Endothelial cell of umbilical vein (primary cell): ENCODE measurements around the gene PLSCR2.

ENCODE experiments used
- CTCF ChIP-seq, 2 donors: IDR thresholded peaks; 1 replicate in 1 of 2; 2 replicates in 1 of 2; pipeline ENCODE4 v1.5.1; 2011; ENCODE audit warnings: low read length in 2 of 2, mild to moderate bottlenecking in 2 of 2, moderate library complexity in 2 of 2, control low read depth in 1 of 2, inconsistent platforms in 1 of 2, low read depth in 1 of 2; ENCODE audit not compliant: insufficient read depth in 1 of 2; ENCODE audit errors: extremely low read depth in 1 of 2
- EZH2 ChIP-seq: IDR thresholded peaks from 2 replicates; pipeline ENCODE4 v1.6.1; 2012; ENCODE audit warnings: borderline replicate concordance, low read depth, mild to moderate bottlenecking, moderate library complexity, low read length, inconsistent platforms; ENCODE audit not compliant: severe bottlenecking
- FOS ChIP-seq: IDR thresholded peaks from 2 replicates; pipeline ENCODE4 v1.6.1; 2011; ENCODE audit warnings: mild to moderate bottlenecking, low read length, moderate library complexity, borderline replicate concordance; ENCODE audit not compliant: insufficient read depth
- POLR2A ChIP-seq: IDR thresholded peaks from 2 replicates; pipeline ENCODE4 v1.6.1; 2012; ENCODE audit warnings: low read depth, mild to moderate bottlenecking, control low read depth, low read length

- no peak for TF ChIP-seq CTCF (IDR thresholded peaks at IDR 0.05; ENCODE audit: extremely low read depth in 1 of 2, insufficient read depth in 1 of 2, low read depth in 1 of 2, low read length in 2 of 2)
- TF ChIP-seq POLR2A = no peak
- TF ChIP-seq FOS = no peak
- TF ChIP-seq EZH2 = no peak
Observed at GRCh38 chr3:146517684-146518435, 48.5 kb upstream of the PLSCR2 start.
